GM19025 (cell line): ENCODE measurements around the gene DDX39A.
"Not testable (repeated sequence)": the region's sequence is repeated elsewhere in the genome, so short reads cannot be mapped to it uniquely, and the experiment has no call there.

Source experiments
- ATAC-seq: cut with Tn5 transposase; IDR thresholded peaks from one replicate; pipeline ENCODE4 v1.9.1; 2021; ENCODE audit warnings: mild to moderate bottlenecking, low read depth, moderate library complexity; ENCODE audit not compliant: unreplicated experiment

DDX39A gene

DNA sequence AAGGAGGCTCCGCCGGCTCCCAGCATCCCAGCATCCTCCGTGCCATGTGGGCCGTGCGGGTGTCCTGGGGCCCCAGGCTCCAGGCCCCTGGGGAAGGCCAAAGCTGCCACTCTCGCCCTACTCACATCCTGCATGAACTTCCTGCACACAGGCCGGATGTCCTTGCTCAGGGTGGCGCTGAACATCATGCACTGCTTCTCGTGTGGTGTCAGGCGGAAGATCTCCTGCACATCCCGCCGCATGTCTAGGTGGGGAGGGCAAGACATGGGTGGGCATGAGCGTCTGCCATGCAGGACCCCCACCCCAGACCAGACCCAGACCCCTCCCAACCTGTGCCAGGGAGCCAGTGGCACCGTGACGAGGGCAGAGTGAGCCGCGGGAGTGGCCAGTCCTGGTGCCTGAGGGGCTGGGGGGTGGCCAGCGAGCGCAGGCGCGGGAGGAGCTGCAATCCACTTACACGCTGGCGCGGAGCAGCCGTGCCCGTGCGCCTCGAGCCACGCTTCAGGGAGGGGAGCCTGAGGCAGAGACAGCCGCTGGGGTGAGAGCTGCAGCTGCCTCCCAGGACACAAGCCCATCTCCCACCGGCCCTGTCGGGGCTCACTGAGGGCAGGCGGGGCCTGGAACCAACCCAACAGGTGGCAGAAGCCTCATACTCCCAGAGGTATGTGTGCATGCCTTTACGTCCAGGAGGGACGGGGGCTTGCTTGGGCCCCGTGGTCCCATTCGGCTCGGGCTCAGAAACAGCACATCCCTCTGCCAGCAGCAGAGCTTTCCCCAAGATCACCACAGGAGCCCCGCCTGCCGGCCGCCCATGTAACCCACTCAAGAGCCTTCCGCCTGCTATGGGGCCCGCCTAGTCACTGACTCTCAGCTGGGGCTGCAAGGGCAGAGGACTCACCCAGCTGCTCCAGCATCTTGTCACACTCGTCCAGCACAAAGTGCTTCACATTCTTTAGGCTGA is 8.8 kb downstream of the DDX39A start:
- ATAC-seq = no peak

DNA sequence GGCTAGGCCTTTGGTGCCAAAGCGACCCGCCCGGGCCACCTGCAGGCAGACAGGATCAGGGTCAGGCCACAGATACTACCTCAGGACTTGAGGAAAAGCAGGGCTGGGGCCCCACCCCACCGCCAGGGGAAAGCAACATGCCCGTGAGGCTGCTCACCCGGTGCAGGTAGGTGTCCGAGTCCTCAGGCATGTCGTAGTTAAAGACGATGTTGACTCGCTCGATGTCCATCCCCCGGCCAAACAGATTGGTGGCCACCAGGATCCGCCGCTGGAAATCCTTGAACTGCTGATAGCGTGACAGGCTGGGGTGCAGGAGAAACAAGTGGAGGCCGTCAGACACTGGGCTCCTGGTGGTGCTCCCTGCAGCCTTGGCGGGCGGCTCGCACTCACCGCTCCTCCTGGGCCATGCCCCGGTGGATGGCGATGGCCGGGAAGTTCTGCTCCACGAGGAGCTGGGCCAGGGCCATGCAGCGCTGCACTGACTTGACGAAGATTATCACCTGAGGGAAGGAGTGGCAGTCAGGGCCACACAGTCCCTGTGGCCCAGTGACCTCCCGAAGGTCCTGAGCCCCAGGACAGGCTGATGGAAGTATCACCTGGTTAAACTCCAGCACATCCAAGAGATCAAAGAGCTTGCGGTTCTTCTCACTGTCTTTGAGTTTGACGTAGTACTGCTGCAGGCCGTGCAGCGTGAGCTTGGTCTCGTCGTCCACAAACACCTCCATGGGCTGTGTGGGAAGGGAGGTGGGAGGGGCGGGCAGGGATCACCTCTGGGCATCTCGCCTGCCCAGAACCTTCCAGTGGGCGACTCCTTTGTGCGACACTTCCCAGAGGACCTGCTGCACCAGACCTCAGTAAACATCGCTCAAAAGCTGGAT is 9.8 kb downstream of the DDX39A start:
- ATAC-seq = no peak

DNA sequence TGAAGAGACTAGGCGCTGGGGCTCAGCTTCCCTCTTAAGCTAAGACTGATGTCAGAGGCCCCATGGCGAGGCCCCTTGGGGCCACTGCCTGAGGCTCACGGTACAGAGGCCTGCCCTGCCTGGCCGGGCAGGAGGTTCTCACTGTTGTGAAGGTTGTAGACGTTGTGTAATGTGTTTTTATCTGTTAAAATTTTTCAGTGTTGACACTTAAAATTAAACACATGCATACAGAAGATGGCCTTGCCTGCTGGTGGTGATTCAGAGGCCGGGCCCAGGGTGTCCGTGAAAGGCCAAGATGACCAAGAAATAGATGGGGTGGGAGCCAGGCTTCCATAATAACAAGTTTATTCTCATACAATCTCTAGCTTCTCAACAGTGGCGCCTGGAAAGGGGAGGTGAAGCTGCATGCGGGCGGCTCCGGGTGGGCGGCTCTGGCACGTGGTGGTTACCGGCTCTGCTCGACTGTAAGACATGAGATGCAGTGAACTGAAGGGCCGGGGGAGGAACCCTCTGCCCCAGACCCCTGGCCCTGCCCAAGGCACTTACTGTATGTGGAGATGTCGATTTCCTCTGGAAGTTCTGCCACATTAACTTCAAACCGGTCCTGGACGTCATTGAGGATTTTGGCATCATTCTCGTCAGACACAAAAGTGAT is 10.5 kb downstream of the DDX39A start:
- ATAC-seq = no peak

DNA sequence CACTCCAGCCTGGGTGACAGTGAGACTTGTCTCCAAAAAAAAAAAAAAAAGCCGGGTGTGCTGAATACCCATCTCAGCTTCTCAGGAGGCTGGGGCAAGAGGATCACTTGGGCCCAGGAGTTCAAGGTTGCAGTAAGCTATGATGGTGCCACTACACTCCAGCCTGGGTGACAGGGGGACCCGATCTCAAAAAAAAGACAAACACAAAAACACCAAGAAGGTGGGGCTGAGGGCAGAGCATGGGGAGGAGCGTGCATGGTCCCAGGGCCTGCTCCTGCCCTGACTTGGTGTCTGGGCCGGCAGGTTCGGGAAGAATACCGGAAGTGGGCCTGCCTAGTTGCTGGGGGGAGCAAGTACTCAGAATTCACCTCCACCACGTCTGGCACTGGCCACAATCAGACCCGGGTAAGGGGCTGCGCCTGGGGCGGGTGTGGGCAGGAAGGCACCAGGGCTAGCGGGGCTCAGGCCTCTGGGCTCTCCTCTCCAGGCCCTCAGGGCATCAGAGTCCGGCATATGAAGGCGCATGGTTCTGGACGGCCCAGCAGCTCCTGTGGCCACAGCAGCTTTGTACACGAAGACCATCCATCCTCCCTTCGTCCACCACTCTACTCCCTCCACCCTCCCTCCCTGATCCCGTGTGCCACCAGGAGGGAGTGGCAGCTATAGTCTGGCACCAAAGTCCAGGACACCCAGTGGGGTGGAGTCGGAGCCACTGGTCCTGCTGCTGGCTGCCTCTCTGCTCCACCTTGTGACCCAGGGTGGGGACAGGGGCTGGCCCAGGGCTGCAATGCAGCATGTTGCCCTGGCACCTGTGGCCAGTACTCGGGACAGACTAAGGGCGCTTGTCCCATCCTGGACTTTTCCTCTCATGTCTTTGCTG is 11.3 kb downstream of the DDX39A start:
- ATAC-seq = no peak

DNA sequence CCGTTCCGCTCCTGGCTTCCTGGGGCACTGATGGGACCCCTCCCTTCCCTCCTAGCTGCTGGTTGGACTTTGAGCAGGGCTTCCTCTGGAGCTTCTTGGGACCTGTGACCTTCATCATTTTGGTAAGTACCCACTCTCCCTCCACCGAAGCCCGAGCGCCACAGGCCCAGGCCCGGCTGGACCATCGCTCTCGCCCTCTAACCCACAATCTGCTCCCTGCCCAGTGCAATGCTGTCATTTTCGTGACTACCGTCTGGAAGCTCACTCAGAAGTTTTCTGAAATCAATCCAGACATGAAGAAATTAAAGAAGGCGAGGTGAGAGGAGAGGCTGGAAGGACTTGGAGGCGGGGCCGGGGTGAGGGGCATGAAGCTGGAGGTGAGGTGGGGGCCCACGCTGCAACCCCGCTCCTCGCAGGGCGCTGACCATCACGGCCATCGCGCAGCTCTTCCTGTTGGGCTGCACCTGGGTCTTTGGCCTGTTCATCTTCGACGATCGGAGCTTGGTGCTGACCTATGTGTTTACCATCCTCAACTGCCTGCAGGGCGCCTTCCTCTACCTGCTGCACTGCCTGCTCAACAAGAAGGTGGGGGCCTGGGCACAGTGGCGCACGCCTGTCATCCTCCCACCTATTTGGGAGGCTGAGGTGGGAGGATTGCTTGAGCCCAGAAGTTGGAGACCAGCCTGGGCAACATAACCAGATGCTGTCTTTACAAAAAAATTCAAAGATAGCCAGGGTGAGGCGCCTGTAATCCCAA is 12.3 kb downstream of the DDX39A start:
- ATAC-seq = no peak

DNA sequence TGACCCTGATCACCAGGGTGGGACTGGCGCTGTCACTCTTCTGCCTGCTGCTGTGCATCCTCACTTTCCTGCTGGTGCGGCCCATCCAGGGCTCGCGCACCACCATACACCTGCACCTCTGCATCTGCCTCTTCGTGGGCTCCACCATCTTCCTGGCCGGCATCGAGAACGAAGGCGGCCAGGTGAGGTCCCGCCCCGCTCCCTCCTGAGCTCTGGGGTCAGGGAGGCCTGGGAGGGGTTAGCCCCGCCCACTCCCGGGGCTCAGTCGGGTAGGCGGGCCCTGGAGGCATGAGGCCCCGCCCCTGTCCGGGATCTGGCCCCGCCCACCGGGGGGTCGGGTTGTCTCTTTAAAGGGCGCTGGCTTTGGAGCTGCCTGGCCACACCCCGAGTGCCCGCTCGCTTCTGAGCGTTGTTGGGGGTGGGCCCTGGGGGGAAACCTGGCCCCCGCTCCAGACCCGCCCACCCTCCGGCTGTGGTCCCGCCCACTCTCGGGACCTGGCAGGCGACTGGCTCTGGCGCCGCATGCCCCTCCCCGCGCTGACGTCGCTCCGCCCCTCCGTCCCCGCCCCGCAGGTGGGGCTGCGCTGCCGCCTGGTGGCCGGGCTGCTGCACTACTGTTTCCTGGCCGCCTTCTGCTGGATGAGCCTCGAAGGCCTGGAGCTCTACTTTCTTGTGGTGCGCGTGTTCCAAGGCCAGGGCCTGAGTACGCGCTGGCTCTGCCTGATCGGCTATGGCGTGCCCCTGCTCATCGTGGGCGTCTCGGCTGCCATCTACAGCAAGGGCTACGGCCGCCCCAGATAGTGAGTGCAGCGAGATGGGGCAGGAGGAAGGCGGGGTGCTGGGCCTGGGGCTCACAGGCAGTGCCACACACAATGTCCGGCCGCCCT is 13.1 kb downstream of the DDX39A start:
- ATAC-seq = peak; percentile 67

DNA sequence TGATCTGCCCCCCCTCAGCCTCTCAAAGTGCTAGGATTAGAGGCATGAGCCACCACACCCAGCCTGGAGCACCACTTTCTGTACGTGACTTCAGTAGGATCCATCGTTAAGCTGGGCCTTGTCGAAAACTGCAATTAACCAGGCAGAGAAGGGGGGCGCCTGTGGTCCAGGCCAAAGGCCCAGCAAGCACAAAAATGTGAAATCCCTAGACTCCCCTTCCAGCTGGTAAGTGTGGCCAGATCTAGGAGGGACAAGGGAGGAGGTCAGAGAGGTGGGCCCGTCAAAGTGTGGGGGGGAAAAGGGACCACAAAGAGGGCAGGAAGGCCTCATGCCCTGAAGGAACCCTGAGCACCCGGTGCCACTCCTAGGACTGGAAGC is 13.8 kb downstream of the DDX39A start:
- no peak for ATAC-seq

DNA sequence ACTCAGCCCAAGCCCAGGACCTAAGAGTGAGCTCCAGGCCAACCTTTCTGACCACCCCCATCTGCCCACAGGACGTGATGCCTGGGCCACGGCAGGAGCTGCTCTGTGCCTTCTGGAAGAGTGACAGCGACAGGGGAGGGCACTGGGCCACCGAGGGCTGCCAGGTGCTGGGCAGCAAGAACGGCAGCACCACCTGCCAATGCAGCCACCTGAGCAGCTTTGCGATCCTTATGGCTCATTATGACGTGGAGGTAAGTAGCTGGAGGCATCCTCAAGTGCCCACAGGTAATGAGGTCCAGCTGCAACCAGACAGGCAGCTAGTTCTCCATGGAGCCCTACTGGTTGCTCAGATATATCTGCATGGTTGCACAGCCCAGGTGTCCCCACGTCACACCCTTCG is 14.8 kb downstream of the DDX39A start:
- no peak for ATAC-seq

DNA sequence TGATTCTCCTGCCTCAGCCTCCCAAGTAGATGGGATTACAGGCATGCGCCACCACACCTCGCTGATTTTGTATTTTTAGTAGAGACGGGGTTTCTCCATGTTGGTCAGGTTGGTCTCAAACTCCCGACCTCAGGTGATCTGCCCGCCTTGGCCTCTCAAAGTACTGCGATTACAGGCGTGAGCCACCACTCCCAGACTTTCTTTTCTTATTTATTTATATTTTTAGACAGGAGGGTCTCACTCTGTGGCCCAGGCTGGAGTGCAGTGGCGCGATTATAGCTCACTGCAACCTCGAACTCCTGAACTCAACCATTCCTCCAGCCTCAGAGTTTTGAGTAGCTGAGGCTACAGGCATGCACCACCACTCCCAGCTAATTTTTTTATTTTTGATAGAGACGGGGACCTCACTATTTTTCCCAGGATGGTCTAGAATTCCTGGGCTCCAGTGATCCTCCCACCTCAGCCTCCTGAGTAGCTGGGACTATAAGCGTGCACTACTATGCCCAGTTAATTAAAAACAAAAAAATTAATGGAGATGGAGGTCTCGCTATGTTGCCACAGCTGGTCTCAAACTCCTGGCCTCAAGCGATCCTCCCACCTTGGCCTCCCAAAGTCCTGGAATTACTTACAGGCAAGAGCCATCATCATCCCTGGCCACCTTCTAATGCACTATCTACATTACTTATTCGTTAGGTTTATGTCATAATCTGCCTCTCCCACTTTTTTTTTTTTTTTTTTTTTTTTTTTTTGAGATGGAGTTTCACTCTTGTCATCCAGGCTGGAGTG is 15.8 kb downstream of the DDX39A start:
- ATAC-seq = not testable (repeated sequence)

DNA sequence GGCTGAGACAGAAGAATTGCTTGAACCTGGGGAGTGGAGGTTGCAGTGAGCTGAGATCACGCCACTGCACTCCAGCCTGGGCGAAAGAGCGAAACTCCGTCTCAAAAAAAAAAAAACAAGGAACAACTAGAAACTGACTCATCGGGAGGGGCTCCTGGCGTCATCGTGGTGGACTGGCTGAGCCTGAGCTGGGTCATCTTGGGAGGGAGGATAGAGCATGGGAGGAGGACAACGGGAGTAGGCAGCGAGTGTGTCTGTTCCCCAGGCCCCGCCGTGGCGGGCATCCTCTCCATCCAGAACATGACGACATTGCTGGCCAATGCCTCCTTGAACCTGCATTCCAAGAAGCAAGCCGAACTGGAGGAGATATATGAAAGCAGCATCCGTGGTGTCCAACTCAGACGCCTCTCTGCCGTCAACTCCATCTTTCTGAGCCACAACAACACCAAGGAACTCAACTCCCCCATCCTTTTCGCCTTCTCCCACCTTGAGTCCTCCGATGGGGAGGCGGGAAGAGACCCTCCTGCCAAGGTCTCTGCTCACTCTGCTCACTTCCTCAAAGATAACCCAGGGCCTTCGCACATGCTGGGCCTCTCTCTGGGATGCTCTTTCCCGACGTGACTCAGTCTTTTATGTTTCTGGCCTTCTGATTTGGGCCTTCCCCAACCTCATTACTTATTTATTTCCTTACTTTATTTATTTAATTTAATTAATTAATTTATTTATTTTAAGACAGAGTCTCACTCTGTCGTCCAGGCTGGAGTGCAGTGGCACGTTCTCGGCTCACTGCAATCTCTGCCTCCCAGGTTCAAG is 16.6 kb downstream of the DDX39A start:
- ATAC-seq = no peak

DNA sequence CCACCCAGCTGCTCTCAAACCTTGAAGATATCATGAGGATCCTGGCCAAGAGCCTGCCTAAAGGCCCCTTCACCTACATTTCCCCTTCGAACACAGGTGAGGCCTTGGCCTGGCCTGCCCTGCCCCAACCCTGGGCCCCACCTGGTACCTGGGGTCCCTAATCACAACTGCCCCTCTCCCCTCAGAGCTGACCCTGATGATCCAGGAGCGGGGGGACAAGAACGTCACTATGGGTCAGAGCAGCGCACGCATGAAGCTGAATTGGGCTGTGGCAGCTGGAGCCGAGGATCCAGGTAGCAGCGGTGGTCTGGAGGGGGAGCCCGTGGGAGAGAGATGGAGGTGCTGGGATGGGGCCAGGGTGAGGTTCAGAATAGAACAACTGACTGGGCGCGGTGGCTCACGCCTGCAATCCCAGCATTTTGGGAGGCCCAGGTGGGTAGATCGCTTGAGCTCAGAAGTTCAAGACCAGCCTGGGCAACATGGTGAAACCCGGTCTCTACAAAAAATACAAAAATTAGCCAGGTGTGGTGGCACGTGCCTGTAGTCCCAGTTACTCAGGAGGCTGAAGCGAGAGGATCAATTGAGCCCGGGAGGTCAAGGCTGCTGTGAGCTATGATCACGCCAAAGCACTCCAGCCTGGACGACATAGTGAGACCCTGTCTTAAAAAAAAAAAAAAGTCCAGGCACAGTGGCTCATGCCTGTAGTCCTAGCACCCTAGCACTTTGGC is 17.5 kb downstream of the DDX39A start:
- ATAC-seq = no peak

DNA sequence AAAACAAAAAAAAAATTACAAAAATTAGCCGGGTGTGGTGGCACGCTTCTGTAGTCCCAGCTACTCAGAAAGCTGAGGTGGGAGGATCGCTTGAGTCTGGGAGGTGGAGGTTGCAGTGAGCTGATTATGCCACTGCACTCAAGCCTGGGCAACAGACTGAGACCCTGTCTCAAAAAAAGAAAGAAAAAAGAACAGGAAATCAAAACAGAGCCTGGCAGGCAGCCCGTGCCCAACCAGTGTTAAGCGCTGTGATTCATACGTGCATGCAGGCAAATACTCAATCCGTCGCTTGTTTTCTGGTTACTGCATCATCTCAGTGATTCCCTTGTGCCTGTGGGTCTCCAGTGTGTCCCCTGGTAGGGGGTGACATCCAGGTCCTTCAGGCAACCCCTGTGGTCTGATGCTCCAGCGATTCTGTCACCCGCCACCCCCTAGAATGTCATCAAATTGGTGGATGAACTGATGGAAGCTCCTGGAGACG is 18.1 kb downstream of the DDX39A start:
- ATAC-seq = no peak

DNA sequence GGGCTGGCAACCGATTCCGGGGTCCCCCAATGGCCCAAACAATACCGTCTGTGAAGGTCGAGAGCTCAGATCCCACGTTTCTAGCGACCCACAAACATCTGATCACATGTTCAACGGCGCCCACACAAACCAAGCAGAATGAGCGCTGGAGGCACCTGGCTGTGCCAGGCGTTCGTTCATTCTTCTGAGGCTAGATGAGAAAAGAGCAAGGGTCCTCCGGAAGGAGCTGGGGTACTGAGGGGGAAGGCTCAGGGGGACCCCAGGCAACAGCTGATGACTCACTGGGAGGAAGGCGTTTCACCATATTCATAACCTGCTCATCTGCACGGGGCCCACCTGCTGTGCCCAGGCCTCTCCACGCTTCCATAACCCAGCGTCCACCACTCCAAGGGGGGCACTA is 22.0 kb downstream of the DDX39A start:
- ATAC-seq = not testable (repeated sequence)

DNA sequence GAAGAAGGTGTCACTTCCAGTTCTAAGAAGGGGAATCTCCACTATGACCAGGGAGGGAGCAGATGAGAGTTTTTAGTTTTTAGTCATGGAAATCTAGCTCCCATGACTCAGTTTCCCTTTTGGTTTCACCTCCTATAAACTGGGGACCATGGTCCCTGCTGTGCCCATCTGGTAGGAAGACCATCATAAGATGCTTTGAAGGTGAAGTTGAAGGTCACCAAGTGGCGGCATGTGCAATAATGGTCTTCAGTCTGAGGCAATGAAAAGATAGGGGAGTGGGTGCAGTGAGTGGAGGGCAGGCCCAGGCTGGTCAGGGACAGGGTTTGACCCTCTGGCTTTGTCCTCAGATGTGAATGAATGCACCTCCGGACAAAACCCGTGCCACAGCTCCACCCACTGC is 22.4 kb downstream of the DDX39A start:
- ATAC-seq = not testable (repeated sequence)

DNA sequence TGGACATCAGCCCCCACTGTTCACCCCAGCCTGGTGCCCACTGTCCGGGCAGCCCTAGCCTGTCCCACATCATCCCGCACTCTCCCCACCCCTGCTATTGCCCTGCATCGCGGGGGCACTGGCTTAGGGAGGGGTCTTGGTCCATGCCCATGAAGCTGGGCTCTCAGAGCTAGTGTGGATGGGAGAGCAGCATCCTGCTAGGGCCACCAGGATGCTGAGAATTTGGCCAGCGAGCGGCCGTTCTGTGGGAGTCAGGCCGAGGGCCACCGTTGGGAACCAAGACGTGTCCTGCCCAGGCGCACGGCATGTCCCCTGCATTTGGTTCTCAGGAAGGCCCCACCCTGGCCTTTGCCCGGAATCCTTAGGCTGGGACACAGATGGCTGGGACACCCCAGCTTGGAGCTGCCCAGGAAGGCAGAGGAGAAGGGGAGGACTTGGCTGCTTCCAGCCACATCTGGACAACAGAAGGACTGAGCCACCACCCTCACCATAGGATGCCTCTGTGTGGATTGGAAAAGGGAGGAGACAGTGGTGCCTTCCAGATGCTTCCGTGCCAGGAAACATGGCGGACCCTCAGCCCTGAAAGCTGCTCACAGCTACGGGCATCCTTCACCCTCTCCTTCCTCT is 23.3 kb downstream of the DDX39A start:
- no peak for ATAC-seq
